Activated T-cell treated with anti-CD3 and anti-CD28 coated beads, Interleukin-2, amount 50 U/mL, for 4 hours (primary cell): ENCODE measurements around the gene EXOC3. TPM values are rescaled to one million over a fixed set of nuclear protein-coding genes. Genes with fewer than 3 reads are reported as not detected.

Experiments used
- ATAC-seq, 2 donors: fragments of 200-7000 bp; cut with Tn5 transposase; one replicate each; pipeline ENCODE4 v1.10.0; 2021
- DNase-seq: peaks from one replicate; pipeline ENCODE4 v3.0.0-alpha.2; 2020
- H3K27me3 Mint-ChIP-seq: one replicate; pipeline ENCODE4 v1.8.0; 2021; ENCODE audit warnings: low read depth, mixed read lengths
- H3K36me3 Mint-ChIP-seq: one replicate; pipeline ENCODE4 v1.8.0; 2022; ENCODE audit warnings: mixed read lengths; ENCODE audit not compliant: insufficient read depth
- H3K4me1 Mint-ChIP-seq: one replicate; pipeline ENCODE4 v1.8.0; 2021; ENCODE audit warnings: low read depth, mixed read lengths
- H3K4me3 Mint-ChIP-seq: one replicate; pipeline ENCODE4 v1.8.0; 2021; ENCODE audit warnings: mild to moderate bottlenecking, moderate library complexity, mixed read lengths
- H3K9me3 Mint-ChIP-seq: one replicate; pipeline ENCODE4 v1.8.0; 2021; ENCODE audit warnings: mixed read lengths
- total RNA-seq, 3 donors: library from RNA; stranded (reverse); gene quantifications; one replicate each; pipeline ENCODE4 v1.2.1, GENCODE V29; 2021

EXOC3 gene
- total RNA-seq, 3 donors from 2014 or later, result 62.7 to 78.3 (median 67.2) TPM

DNA sequence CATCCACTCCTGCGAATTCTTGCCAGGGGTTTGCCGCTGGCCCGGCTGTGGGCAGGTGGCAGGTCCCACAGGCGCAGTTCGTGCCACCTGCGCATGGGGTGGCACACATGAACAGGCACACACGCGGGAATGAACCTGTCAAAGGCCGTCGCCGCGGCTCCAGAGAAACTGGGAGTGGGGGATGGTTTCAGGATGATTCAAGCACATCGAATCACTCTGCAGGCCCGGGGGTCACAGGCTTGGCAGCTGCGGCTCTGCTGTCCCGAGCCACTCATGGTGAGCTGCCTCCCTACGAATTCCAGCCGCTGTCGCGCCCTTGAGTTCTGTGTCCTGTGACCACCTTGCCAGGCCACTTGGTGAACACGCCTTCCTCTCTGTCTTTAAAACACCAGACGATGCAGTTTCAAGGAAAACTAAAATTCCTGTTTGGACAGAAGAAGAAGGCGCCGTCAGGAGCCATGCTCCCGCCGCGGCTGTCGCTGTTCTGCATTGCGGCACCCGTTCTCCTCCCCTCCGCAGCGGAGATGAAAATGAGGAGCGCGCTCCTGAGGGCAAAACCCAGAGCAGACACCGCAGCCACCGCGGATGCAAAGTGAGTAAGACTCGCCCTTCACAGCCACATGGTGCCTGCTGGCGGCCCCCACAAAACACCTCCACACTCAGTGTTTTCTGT is 15.4 kb upstream of the EXOC3 start:
- no peak for ATAC-seq
- no peak for DNase-seq
- peaks cover 3% of the 10 kb centered on the region for H3K27me3 Mint-ChIP-seq
- no peaks in the 10 kb centered on the region for H3K4me1 Mint-ChIP-seq
- H3K4me3 Mint-ChIP-seq, result no peak overlapping the region
- H3K9me3 Mint-ChIP-seq, result no peaks in the 10 kb centered on the region
- H3K36me3 Mint-ChIP-seq, result no peaks in the 10 kb centered on the region

DNA sequence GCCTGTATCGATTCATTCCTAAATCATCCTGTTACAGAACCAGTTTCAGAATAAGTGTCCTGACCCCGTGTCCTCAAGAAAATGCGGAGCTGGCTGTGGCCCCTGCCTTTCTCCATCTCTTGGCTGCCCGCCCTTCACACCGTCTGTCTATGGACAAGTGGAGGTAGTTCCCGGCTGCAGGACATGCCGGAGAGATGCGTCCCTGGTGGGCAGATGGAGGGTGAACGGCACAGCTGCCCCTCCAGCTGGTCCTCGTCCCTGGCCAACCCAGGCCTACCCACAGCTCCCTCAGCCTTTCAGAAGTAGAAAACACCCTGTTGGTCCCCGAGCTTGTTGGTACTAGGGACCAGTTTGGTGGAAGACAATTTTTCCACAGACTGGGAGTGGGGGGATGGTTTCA is 14.8 kb upstream of the EXOC3 start:
- Mint-ChIP-seq H3K36me3 (no peaks in the 10 kb centered on the region), H3K4me3 (no peak overlapping the region), H3K4me1 (no peaks in the 10 kb centered on the region), H3K27me3 (peaks cover 4% of the 10 kb centered on the region), H3K9me3 (no peaks in the 10 kb centered on the region)
- DNase-seq (no peak), ATAC-seq (no peak)

DNA sequence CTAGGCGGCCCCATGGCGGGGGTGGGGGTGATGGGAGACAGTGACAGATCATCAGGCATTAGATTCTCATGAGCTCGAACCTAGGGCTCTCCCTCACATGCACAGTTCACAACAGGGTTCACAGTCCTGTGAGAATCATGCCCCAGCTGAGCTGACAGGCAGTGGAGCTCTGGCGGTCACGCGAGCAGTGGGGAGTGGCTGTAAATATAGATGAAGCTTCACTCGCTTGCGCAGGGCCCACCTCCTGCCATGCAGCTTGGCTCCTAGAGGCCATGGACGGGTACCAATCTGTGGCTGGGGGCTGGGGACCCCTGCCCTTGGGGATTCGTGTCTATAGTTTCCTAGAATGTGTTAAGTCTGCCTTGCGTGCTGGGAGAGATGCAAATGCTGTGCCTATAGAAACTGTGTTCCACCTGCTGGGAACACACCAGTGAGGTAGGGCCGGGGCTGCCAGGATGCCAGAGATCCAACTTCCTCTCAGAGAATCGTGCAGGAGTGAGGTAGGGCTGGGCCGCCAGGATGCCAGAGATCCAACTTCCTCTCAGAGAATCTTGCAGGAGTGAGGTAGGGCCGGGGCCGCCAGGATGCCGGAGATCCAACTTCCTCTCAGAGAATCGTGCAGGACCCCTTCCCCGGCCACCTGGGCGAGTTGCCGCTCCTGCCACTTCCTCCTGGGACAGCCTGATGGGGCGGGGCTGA is 14.1 kb upstream of the EXOC3 start:
- ATAC-seq, result no peak
- H3K4me3 Mint-ChIP-seq, result no peak overlapping the region

DNA sequence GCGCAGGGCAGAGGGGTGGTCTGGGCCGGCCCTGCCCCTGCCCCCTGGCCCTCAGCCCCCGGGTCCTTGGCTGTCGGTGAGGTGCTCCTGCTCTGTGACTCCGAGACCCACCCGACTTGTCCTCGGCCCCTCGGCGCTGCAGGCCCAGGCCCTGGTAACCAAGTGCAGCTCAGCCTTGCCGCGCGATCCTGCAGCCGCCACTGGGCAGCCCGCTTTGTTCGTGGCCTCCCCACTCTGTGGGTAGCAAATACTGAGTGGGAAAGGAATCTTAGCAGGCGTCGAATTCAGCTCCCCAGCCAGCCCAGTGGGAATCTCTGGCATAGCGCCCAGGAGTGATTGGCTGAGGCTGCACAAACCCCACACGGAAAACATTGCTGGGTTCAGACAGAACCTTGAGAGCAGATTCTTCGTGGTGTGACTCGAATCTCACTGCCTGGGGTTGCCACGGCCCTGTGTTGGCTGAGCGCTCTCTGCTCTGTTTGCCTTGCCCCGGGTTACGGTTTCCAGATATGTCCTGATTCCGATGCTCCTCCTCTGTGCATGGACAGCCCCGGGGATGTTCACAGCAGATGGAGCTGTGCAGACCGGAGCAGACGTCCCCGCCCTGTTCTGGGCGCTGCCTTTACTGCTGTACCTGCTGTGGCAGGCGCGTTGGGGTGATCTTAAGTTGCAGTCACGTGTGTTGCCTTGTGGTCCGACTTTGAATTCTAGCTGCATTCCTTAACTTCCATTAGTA is 13.4 kb upstream of the EXOC3 start:
- Mint-ChIP-seq H3K4me3 (no peak overlapping the region), H3K4me1 (no peaks in the 10 kb centered on the region), H3K36me3 (no peaks in the 10 kb centered on the region), H3K27me3 (peaks cover 4% of the 10 kb centered on the region), H3K9me3 (no peaks in the 10 kb centered on the region)
- no peak for DNase-seq
- no peak for ATAC-seq

More for the DNA sequence above, 14.1 kb upstream of the EXOC3 start:
- Mint-ChIP-seq H3K9me3 (no peaks in the 10 kb centered on the region), H3K36me3 (no peaks in the 10 kb centered on the region), H3K4me1 (no peaks in the 10 kb centered on the region), H3K27me3 (peaks cover 4% of the 10 kb centered on the region)
- no peak for DNase-seq

DNA sequence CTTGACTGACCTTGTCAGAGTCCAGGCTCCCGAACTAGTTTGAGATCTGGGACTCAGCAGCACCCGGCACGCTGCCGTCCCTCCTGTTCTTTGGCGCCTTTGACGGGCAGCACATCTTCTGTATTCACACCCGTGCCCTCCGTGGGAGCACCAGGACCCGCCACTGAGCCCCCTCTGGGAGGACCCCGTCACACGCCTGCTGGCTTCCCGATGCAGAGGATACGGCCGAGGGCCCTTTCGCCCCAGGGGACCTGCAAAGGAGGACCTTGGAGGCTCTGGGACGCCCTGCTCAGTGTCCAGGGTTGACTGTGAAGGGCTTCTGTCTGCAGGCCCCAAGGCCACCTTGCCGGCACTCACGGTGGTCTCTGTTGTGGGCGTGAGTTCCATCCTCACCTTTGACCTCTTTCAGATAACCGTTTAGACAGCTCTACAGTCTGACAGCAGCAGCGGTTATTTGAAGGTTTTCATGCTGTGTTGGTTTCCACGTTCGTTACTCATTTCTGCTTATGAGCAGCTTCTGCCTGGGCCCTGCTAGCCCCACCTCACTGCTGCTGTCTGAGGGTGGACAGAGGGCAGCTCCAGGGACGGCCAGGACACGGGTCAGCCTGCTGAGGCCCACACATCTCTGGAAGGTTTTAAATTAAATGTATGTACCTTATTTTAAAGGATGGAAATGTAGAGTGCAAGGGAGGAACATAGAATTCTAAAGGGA is 12.6 kb upstream of the EXOC3 start:
- Mint-ChIP-seq H3K36me3 (no peaks in the 10 kb centered on the region), H3K4me1 (no peaks in the 10 kb centered on the region), H3K4me3 (no peak overlapping the region), H3K9me3 (no peaks in the 10 kb centered on the region), H3K27me3 (peaks cover 4% of the 10 kb centered on the region)
- DNase-seq, result no peak
- no peak for ATAC-seq

DNA sequence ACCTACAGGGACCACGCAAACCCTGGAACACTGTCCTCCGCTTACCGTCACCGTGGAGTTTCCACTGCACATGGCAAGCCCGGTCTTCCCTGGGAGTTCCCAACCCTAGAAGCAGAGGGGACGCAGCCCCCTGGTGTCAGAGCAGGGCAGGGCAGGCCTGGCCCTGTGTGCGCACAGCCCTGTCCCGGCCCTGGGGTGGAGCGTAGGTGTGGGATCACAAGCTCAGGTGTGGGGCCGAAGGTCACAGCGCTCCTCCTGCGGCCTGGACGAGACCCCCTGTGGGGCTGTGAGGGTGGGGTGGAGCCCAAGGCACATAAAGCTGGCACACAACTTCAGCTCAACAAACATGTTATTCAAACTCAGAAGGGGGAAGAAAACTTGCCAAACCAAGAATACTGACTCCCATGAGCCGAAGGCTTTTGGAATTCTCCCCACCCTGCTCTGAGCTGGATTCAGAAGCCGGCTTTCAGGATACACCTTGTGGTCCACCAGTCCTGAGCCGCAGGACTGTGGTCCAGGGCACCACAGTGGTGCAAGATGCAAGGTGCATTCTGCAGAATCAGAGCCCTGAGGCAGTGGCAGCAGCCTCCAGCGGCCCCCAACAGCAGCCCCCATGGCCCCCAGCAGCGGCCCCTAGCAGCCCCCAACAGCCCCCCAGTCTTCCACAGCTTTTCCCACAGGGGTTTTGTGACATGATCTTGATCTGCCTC is 11.8 kb upstream of the EXOC3 start:
- Mint-ChIP-seq H3K9me3 (no peaks in the 10 kb centered on the region), H3K4me1 (no peaks in the 10 kb centered on the region), H3K4me3 (no peak overlapping the region), H3K27me3 (peaks cover 5% of the 10 kb centered on the region), H3K36me3 (no peaks in the 10 kb centered on the region)
- peak; percentile 87 to 90 for ATAC-seq
- peak; percentile 29 for DNase-seq

DNA sequence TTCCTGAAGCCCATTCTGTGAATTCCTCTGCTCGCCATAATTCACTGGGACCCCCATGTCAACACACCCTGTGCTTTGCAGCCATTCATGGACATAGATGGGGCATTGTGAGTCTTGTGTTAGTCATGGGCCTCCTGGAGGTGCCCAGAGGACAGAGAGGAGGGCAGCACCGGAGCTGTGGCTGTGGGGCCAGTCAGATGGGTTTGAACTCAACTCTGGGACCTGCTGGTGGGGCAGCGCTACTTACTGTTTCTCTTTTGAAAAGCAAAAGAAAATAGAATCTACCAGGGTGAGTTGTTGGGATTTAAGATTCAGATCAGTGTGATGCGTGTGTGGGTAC is 11.3 kb upstream of the EXOC3 start:
- no peak for DNase-seq
- Mint-ChIP-seq H3K27me3 (peaks cover 5% of the 10 kb centered on the region), H3K4me1 (no peaks in the 10 kb centered on the region), H3K9me3 (no peaks in the 10 kb centered on the region), H3K4me3 (no peak overlapping the region), H3K36me3 (no peaks in the 10 kb centered on the region)
- no peak for ATAC-seq

DNA sequence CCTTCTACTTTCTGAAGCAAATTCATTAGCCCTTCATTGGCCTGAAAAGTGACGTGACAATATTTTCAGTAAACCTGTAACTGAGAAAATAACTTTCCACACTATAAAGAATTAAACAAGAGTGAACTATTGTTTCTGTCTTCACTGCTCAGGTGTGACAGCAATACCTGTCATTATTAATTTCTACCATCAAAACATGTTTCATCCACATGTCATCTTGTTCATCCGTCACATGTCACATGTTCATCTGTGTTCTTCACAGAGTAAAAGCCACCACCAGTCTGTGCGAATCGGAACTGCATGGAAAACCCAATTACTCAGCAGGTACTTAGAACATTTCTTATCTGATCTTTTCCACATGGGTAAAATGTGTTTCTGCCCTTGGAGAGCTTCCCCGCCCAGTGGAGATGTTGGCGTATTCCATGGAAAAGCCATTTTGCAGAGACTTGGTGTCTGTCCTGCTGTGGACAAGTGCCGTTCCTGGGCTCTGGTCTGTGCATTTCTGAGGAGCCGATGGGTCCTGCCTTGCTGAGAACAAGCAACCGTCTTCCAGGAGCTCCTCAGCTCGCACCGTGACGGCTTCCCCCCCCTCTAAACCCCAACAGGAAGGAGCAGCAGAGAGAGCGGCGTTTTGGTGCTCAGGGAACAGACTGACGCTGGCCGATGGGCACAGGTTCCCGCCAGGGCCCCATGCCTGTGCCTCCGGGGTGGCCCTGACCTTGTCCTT is 10.6 kb upstream of the EXOC3 start:
- DNase-seq (no peak), ATAC-seq (no peak)
- H3K4me1 Mint-ChIP-seq, result no peaks in the 10 kb centered on the region
- no peaks in the 10 kb centered on the region for H3K9me3 Mint-ChIP-seq
- H3K27me3 Mint-ChIP-seq, result peaks cover 5% of the 10 kb centered on the region
- no peaks in the 10 kb centered on the region for H3K36me3 Mint-ChIP-seq
- no peak overlapping the region for H3K4me3 Mint-ChIP-seq

DNA sequence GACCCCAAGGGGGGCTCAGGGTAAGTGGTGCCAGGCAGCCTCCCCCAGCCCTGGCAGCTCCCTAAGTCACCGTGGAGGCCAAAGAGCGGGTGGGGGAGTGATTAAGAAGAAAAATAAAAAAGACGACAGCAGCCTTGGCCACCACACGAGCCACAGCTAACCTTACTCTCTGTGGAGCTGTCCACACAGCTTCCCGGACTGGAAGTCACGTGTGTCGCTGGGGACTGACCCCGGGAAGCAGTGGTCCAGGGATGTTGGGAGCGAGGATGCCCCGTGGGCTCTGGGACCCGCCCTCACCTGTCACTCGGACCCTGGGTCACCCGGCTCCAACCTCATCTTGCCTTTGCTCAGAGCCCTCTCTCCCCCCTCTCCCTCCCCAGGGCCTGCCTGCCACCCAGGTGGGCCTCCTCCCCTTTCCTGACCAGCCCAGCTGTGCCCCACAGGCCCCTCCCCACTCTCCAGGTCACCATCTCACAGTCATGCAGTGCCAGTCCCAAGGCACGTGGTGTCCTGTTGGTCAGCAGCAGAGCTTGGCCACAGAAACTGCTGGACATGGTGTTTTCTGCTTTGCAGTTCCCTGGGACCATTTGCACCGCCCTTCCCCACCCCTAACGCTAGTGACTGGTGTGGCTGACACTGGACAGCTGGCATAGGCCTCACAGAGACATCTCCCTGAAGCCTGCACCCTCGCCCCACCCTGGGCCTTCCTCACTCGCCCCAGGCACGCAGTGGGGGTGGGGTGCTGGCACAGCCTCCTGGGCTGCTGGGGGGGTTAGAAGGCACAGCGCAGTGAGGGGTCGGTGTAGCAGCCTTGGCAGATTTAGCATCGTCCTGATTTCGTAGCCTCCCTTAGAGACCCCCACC is 9.8 kb upstream of the EXOC3 start:
- Mint-ChIP-seq H3K4me3 (no peak overlapping the region), H3K27me3 (peaks cover 5% of the 10 kb centered on the region), H3K4me1 (no peaks in the 10 kb centered on the region), H3K9me3 (no peaks in the 10 kb centered on the region), H3K36me3 (no peaks in the 10 kb centered on the region)
- ATAC-seq (no peak), DNase-seq (no peak)

DNA sequence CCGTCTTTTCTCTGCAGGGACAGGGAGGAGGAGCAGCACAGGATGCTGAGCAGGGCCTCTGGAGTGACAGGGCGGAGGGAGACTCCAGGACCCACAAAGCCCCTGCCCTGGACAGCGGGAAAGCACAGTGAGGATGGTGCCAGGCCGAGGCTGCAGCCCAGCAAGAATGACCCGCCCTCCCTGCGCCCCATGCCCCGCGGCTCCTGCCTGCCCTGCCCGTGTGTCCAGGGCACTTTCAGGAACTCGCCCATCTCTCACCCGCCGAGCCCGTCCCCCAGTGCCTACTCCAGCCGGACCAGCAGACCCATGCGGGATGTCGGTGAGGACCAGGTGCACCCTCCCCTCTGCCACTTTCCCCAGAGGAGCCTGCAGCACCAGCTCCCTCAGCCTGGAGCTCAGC is 9.1 kb upstream of the EXOC3 start:
- no peak for ATAC-seq
- H3K36me3 Mint-ChIP-seq, result no peaks in the 10 kb centered on the region
- H3K27me3 Mint-ChIP-seq, result peaks cover 5% of the 10 kb centered on the region

DNA sequence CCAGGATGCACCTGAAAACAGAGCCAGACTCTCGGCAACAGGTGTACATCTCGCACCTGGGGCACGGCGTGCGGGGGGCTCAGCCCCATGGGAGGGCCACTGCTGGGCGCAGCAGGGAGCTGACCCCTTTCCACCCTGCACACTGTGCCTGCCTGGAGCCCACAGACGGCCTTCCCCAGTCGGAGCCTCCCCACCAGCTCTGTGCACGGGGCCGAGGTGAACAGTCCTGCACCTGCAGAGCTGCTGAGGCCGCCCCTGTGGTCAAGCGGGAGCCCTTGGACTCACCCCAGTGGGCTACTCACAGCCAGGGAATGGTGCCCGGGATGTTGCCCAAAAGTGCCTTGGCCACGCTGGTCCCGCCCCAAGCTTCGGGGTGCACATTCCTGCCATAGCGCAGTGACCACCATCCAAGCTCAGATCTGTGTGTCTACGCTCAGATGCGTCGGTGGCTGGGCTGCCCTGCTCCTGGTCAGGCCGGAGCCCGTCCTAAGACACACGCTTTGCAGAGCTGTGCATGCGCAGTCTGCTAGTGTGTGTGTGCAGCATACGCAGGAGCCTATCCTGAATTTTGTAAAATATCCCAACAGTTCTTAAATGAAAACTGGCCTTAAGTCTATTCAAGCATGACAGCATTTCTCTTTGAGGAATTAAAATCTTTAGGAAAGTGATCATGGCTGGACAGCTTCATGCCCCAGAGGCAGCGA is 8.4 kb upstream of the EXOC3 start:
- DNase-seq (no peak), ATAC-seq (no peak)
- Mint-ChIP-seq H3K36me3 (no peaks in the 10 kb centered on the region), H3K27me3 (peaks cover 5% of the 10 kb centered on the region), H3K9me3 (no peaks in the 10 kb centered on the region), H3K4me1 (no peaks in the 10 kb centered on the region), H3K4me3 (no peak overlapping the region)

More for the DNA sequence above, 9.1 kb upstream of the EXOC3 start:
- DNase-seq, result no peak
- H3K4me3 Mint-ChIP-seq, result no peak overlapping the region
- H3K9me3 Mint-ChIP-seq, result no peaks in the 10 kb centered on the region
- H3K4me1 Mint-ChIP-seq, result no peaks in the 10 kb centered on the region

DNA sequence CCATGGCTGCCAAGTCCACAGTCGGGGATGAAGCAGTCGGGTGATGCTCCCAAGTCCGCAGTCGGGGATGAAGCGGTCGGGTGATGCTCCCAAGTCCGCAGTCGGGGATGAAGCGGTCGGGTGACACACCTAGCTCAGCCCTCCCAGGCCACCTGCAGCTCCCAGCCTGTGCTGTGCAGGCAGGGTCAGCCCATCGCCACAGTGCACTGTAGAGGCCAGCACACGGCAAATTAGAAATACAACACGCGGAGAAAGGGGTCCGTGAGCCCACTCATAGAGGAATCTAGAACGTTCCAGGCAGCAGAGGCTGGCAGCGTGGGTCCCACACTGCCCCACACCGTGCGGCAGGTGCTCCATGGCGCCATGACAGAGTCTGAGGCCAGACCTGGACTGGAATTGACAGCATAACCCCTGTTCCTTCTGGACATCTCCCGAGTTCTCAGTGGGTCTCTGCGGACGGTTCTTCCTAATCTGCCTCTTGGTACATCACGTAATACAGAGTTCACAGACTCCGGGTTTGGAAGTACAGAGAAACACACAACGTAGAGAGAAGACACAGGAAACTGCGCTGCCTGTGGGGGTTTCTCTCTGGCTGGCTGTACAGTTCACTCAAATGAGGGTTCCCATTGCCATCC is 7.7 kb upstream of the EXOC3 start:
- no peaks in the 10 kb centered on the region for H3K4me1 Mint-ChIP-seq
- no peak for ATAC-seq
- no peak for DNase-seq
- no peaks in the 10 kb centered on the region for H3K9me3 Mint-ChIP-seq
- no peak overlapping the region for H3K4me3 Mint-ChIP-seq
- H3K36me3 Mint-ChIP-seq, result no peaks in the 10 kb centered on the region
- H3K27me3 Mint-ChIP-seq, result peaks cover 5% of the 10 kb centered on the region
